HEK293T (cell line): Measurements from ENCODE around the gene HOXA7.

Experiments
- BHLHE40 ChIP-seq: fragments of 450-650 bp; IDR thresholded peaks from 2 replicates; pipeline ENCODE4 v1.6.1; 2016; ENCODE audit warnings: mild to moderate bottlenecking, moderate library complexity, borderline replicate concordance
- CTBP1 ChIP-seq: fragments of 450-650 bp; IDR thresholded peaks from 2 replicates; pipeline ENCODE4 v1.6.1; 2016; ENCODE audit warnings: borderline replicate concordance
- ELF4 ChIP-seq: fragments of 450-650 bp; IDR thresholded peaks from 2 replicates; pipeline ENCODE4 v1.6.1; 2017; ENCODE audit warnings: antibody characterized with exemption
- FOXA1 ChIP-seq: fragments of 450-650 bp; IDR thresholded peaks from 2 replicates; pipeline ENCODE4 v1.6.1; 2016; ENCODE audit warnings: mild to moderate bottlenecking
- FOXK2 ChIP-seq: fragments of 450-650 bp; IDR thresholded peaks from 2 replicates; pipeline ENCODE4 v1.6.1; 2016; ENCODE audit warnings: mild to moderate bottlenecking
- FOXM1 ChIP-seq: fragments of 450-650 bp; IDR thresholded peaks from 2 replicates; pipeline ENCODE4 v1.6.1; 2017; ENCODE audit warnings: mild to moderate bottlenecking, borderline replicate concordance
- L3MBTL2 ChIP-seq: fragments of 450-650 bp; conservative IDR thresholded peaks from 2 replicates; pipeline ENCODE4 v1.6.1; 2016; ENCODE audit warnings: mild to moderate bottlenecking
- NFRKB ChIP-seq: fragments of 450-650 bp; IDR thresholded peaks from 2 replicates; pipeline ENCODE4 v1.6.1; 2016; ENCODE audit warnings: mild to moderate bottlenecking, moderate library complexity
- SP1 ChIP-seq: fragments of 450-650 bp; IDR thresholded peaks from 2 replicates; pipeline ENCODE4 v1.6.1; 2017
- SUZ12 ChIP-seq: fragments of 450-650 bp; IDR thresholded peaks from 2 replicates; pipeline ENCODE4 v1.6.1; 2016; ENCODE audit warnings: mild to moderate bottlenecking
- TARDBP ChIP-seq: fragments of 450-650 bp; IDR thresholded peaks from 2 replicates; pipeline ENCODE4 v1.6.1; 2016
- ZNF384 ChIP-seq: fragments of 450-650 bp; IDR thresholded peaks from 2 replicates; pipeline ENCODE4 v1.6.1; 2016

- TF ChIP-seq BHLHE40 (no peak), SP1 (no peak), NFRKB (no peak), CTBP1 (no peak), TARDBP (no peak), ELF4 (no peak), ZNF384 (no peak), FOXA1 (no peak), SUZ12 (no peak), FOXM1 (no peak), FOXK2 (no peak), L3MBTL2 (no peak)
These were observed 10.5 kb downstream of the HOXA7 start for GRCh38 chr7:27145914-27146412.
